Activated T-cell treated with anti-CD3 and anti-CD28 coated beads, Interleukin-2, amount 50 U/mL, for 1 hour (primary cell): ENCODE measurements around the gene METTL25.
"Not testable (repeated sequence)": the region's sequence is repeated elsewhere in the genome, so short reads cannot be mapped to it uniquely, and the experiment has no call there.

Experiments used
- DNase-seq: peaks from one replicate; pipeline ENCODE4 v3.0.0-alpha.2; 2020

The METTL25 gene

GRCh38 chr12:82358200-82359114 is at the start of gene METTL25, which contains the start of gene CCDC59:
METTL25 (plus strand) TSS chr12:82358529; CDS start chr12:82358566, 37 bp downstream.
CCDC59 (minus strand) TSS chr12:82358387; CDS start chr12:82358376, 11 bp downstream.
- peak; percentile 97 for DNase-seq

GRCh38 chr12:82314406-82314892 is 43.9 kb upstream of the METTL25 start:
- DNase-seq: no peak

- DNase-seq: no peak
Observed at GRCh38 chr12:82319276-82319675, 39.1 kb upstream of the METTL25 start.

GRCh38 chr12:82325540-82326336 is 32.6 kb upstream of the METTL25 start:
- DNase-seq: no peak

GRCh38 chr12:82326905-82327503 is 31.3 kb upstream of the METTL25 start:
- no peak for DNase-seq

GRCh38 chr12:82327861-82328260 is 30.5 kb upstream of the METTL25 start:
- no peak for DNase-seq

- no peak for DNase-seq
Observed at GRCh38 chr12:82329508-82329907, 28.8 kb upstream of the METTL25 start.

GRCh38 chr12:82350161-82350560 is 8.2 kb upstream of the METTL25 start:
- no peak for DNase-seq

GRCh38 chr12:82351390-82351789 is 6.9 kb upstream of the METTL25 start:
- no peak for DNase-seq

- no peak for DNase-seq
Observed at GRCh38 chr12:82357340-82357739, 989 bp upstream of the METTL25 start.

GRCh38 chr12:82357845-82358199 is 507 bp upstream of the METTL25 start:
- no peak for DNase-seq

- DNase-seq: no peak
Observed at GRCh38 chr12:82359115-82359478, 768 bp downstream of the METTL25 start.

GRCh38 chr12:82360834-82361233 is 2.5 kb downstream of the METTL25 start:
- not testable (repeated sequence) for DNase-seq

GRCh38 chr12:82361461-82361915 is 3.2 kb downstream of the METTL25 start:
- DNase-seq: no peak

GRCh38 chr12:82363990-82364389 is 5.7 kb downstream of the METTL25 start:
- no peak for DNase-seq

GRCh38 chr12:82366197-82366596 is 7.9 kb downstream of the METTL25 start:
- no peak for DNase-seq

- no peak for DNase-seq
Observed at GRCh38 chr12:82375201-82375600, 16.9 kb downstream of the METTL25 start.

- no peak for DNase-seq
Observed at GRCh38 chr12:82378997-82379396, 20.7 kb downstream of the METTL25 start.

GRCh38 chr12:82383930-82384552 is 25.7 kb downstream of the METTL25 start:
- DNase-seq: no peak

- DNase-seq: no peak
Observed at GRCh38 chr12:82398879-82399278, 40.5 kb downstream of the METTL25 start.

- DNase-seq: no peak
Observed at GRCh38 chr12:82400819-82401218, 42.5 kb downstream of the METTL25 start.

GRCh38 chr12:82406651-82407050 is 48.3 kb downstream of the METTL25 start:
- no peak for DNase-seq

- DNase-seq: no peak
Observed at GRCh38 chr12:82407481-82407880, 49.2 kb downstream of the METTL25 start.
